ENCODE data around the gene FCSK. TPM values are rescaled to one million over a fixed set of nuclear protein-coding genes. Genes with fewer than 3 reads are reported as not detected.

The FCSK gene
- total and polyA plus RNA-seq, 8 donors: 5.8 to 92.7 (median 12.8) TPM

GRCh38 chr16:70434484-70435260 is 19.7 kb upstream of the FCSK start:
- WGBS, 5 donors: 72 to 84% (median 83%) methylated on average over 6 of the region's 6 CpGs
- no peaks in the 10 kb centered on the region for H3K9me3 ChIP-seq
- H3K27me3 ChIP-seq: no peaks in the 10 kb centered on the region
- intact Hi-C loops (cut with DNase I; ENCODE audit: low total_unique reads): no loop called here
- TF ChIP-seq POLR2A (IDR thresholded peaks at IDR 0.05) (no peak), CTCF (IDR thresholded peaks at IDR 0.05) (no peak), EP300 (IDR thresholded peaks at IDR 0.05) (no peak), POLR2AphosphoS5 (IDR thresholded peaks at IDR 0.05) (no peak)
- DNase-seq: no peak
- H3K4me3 ChIP-seq: no peak overlapping the region
- peaks cover 52 to 92% (median 75%) of the 10 kb centered on the region in 4 donors for H3K4me1 ChIP-seq
- H3K27ac ChIP-seq: peak overlapping the region in 2 of 5 donors; percentile 40 to 69
- H3K36me3 ChIP-seq: no peaks in the 10 kb centered on the region

- DNase-seq: peak in 1 of 2 donors; percentile 75
- no peaks in the 10 kb centered on the region for H3K27me3 ChIP-seq
- H3K27ac ChIP-seq: peak overlapping the region in 4 of 5 donors; percentile 60 to 83 (median 71)
- H3K9me3 ChIP-seq: no peaks in the 10 kb centered on the region
- 63 to 74% (median 69%) methylated on average over 5 of the region's 5 CpGs for WGBS, 5 donors
- intact Hi-C loops (cut with DNase I; ENCODE audit: low total_unique reads): no loop called here
- peaks cover 37 to 74% (median 57%) of the 10 kb centered on the region in 4 donors for H3K4me1 ChIP-seq
- H3K36me3 ChIP-seq: no peaks in the 10 kb centered on the region
- no peak for TF ChIP-seq CTCF (IDR thresholded peaks at IDR 0.05)
- TF ChIP-seq EP300 (IDR thresholded peaks at IDR 0.05): no peak
- no peak for TF ChIP-seq POLR2AphosphoS5 (IDR thresholded peaks at IDR 0.05)
- TF ChIP-seq POLR2A (IDR thresholded peaks at IDR 0.05): no peak
- peak overlapping the region; percentile 77 to 88 (median 80) for H3K4me3 ChIP-seq
These were observed 17.3 kb upstream of the FCSK start for GRCh38 chr16:70437017-70437581.

- intact Hi-C loops (cut with DNase I; ENCODE audit: low total_unique reads): no loop called here
- H3K36me3 ChIP-seq: no peaks in the 10 kb centered on the region
- H3K27ac ChIP-seq: peak overlapping the region; percentile 1 to 83 (median 67)
- H3K27me3 ChIP-seq: no peaks in the 10 kb centered on the region
- H3K4me1 ChIP-seq: peaks cover 30 to 66% (median 50%) of the 10 kb centered on the region in 4 donors
- TF ChIP-seq EP300 (IDR thresholded peaks at IDR 0.05) (no peak), POLR2AphosphoS5 (IDR thresholded peaks at IDR 0.05) (no peak), CTCF (IDR thresholded peaks at IDR 0.05) (no peak), POLR2A (IDR thresholded peaks at IDR 0.05) (no peak)
- WGBS, 5 donors: 25 to 40% (median 38%) methylated on average over 22 of the region's 22 CpGs
- DNase-seq: peak in 1 of 2 donors; percentile 63
- H3K9me3 ChIP-seq: no peaks in the 10 kb centered on the region
- peak overlapping the region; percentile 77 to 88 (median 80) for H3K4me3 ChIP-seq
These were observed 16.5 kb upstream of the FCSK start for GRCh38 chr16:70437582-70438557.

GRCh38 chr16:70438585-70438968 is 15.8 kb upstream of the FCSK start:
- H3K4me1 ChIP-seq: peaks cover 24 to 59% (median 43%) of the 10 kb centered on the region in 4 donors
- WGBS, 5 donors: 0 to 3% (median 1%) methylated on average over 2 to 33 of the region's 39 CpGs

More at GRCh38 chr16:70438585-70438968, 15.8 kb upstream of the FCSK start:
- Histone ChIP-seq H3K27ac (peak overlapping the region; percentile 60 to 83 (median 67)), H3K4me3 (peak overlapping the region; percentile 77 to 88 (median 80)), H3K9me3 (no peaks in the 10 kb centered on the region), H3K36me3 (no peaks in the 10 kb centered on the region), H3K27me3 (no peaks in the 10 kb centered on the region)
- TF ChIP-seq POLR2A (IDR thresholded peaks at IDR 0.05) (no peak), POLR2AphosphoS5 (IDR thresholded peaks at IDR 0.05) (no peak), EP300 (IDR thresholded peaks at IDR 0.05) (no peak), CTCF (IDR thresholded peaks at IDR 0.05) (no peak)
- intact Hi-C loops (cut with DNase I; ENCODE audit: low total_unique reads): no loop called here
- DNase-seq: peak in 1 of 2 donors; percentile 79
